ENCODE measurements around the gene TNK1. TPM values are rescaled to one million over a fixed set of nuclear protein-coding genes. Genes with fewer than 3 reads are reported as not detected.

TNK1 gene
- total RNA-seq, 1 donor from 2014 or later, result 0.43 TPM

GRCh38 chr17:7423679-7424078, 42.8 kb downstream of the TNK1 start:
- Histone ChIP-seq H3K27me3 (no peaks in the 10 kb centered on the region), H3K27ac (no peak overlapping the region), H3K36me3 (no peaks in the 10 kb centered on the region), H3K4me1 (no peaks in the 10 kb centered on the region), H3K4me3 (no peak overlapping the region), H3K9me3 (no peaks in the 10 kb centered on the region)
- intact Hi-C loops (cut with DNase I), result no loop called here
- no peak for DNase-seq (ENCODE audit: low spot score in 2 of 2)
- no peak for TF ChIP-seq CTCF (IDR thresholded peaks at IDR 0.05)

GRCh38 chr17:7425316-7425715, 44.4 kb downstream of the TNK1 start, which contains the start of gene SPEM2:
SPEM2 (plus strand) TSS chr17:7425616; CDS start chr17:7425689, 73 bp downstream.
- no peaks in the 10 kb centered on the region for H3K36me3 ChIP-seq
- H3K27ac ChIP-seq, result no peak within 1 kb of the TSS
- intact Hi-C loops (cut with DNase I), result no loop called here
- H3K27me3 ChIP-seq, result no peaks in the 10 kb centered on the region
- H3K4me3 ChIP-seq, result no peak within 1 kb of the TSS
- no peaks in the 10 kb centered on the region for H3K9me3 ChIP-seq
- no peak for DNase-seq (ENCODE audit: low spot score in 2 of 2)
- no peaks in the 10 kb centered on the region for H3K4me1 ChIP-seq
- no peak for TF ChIP-seq CTCF (IDR thresholded peaks at IDR 0.05)

GRCh38 chr17:7425756-7426155, 44.9 kb downstream of the TNK1 start:
- no peak for TF ChIP-seq CTCF (IDR thresholded peaks at IDR 0.05)
- intact Hi-C loops (cut with DNase I), result no loop called here
- Histone ChIP-seq H3K4me3 (no peak overlapping the region), H3K27me3 (no peaks in the 10 kb centered on the region), H3K9me3 (no peaks in the 10 kb centered on the region), H3K36me3 (no peaks in the 10 kb centered on the region), H3K4me1 (no peaks in the 10 kb centered on the region), H3K27ac (no peak overlapping the region)
- DNase-seq (ENCODE audit: low spot score in 2 of 2), result no peak

- intact Hi-C loops (cut with DNase I), result no loop called here
- no peaks in the 10 kb centered on the region for H3K36me3 ChIP-seq
- no peaks in the 10 kb centered on the region for H3K9me3 ChIP-seq
- no peaks in the 10 kb centered on the region for H3K4me1 ChIP-seq
- H3K27me3 ChIP-seq, result no peaks in the 10 kb centered on the region
- no peak overlapping the region for H3K4me3 ChIP-seq
- no peak for TF ChIP-seq CTCF (IDR thresholded peaks at IDR 0.05)
- no peak overlapping the region for H3K27ac ChIP-seq
- DNase-seq (ENCODE audit: low spot score in 2 of 2), result no peak
These were observed 45.4 kb downstream of the TNK1 start for GRCh38 chr17:7426203-7426863.

GRCh38 chr17:7426896-7427489, 46.1 kb downstream of the TNK1 start:
- no peak for DNase-seq (ENCODE audit: low spot score in 2 of 2)
- H3K36me3 ChIP-seq, result no peaks in the 10 kb centered on the region
- H3K4me3 ChIP-seq, result no peak overlapping the region
- intact Hi-C loops (cut with DNase I), result no loop called here
- no peaks in the 10 kb centered on the region for H3K27me3 ChIP-seq
- no peak overlapping the region for H3K27ac ChIP-seq
- no peak for TF ChIP-seq CTCF (IDR thresholded peaks at IDR 0.05)
- no peaks in the 10 kb centered on the region for H3K4me1 ChIP-seq
- no peaks in the 10 kb centered on the region for H3K9me3 ChIP-seq
